Measurements from ENCODE around the gene STAT5B.

GRCh38 chr17:42243493-42243982 is 32.7 kb downstream of the STAT5B start:
- TF ChIP-seq CTCF (IDR thresholded peaks at IDR 0.05 in 2 of 3, conservative IDR thresholded peaks at IDR 0.05 in 1 of 3; ENCODE audit: borderline replicate concordance in 1 of 3, insufficient read depth in 1 of 3, low read depth in 2 of 3, low read length in 2 of 3) (no peak), MAX (IDR thresholded peaks at IDR 0.05) (no peak), POLR2AphosphoS5 (IDR thresholded peaks at IDR 0.05; ENCODE audit: low read depth, low read length) (no peak), YY1 (IDR thresholded peaks at IDR 0.05; ENCODE audit: extremely low read depth, insufficient replicate concordance, low read depth, low read length) (no peak), ZNF274 (IDR thresholded peaks at IDR 0.05; ENCODE audit: low read depth, low read length) (no peak), POLR2A (IDR thresholded peaks at IDR 0.05; ENCODE audit: borderline replicate concordance, extremely low read depth, insufficient read depth, insufficient read length) (no peak), ATF3 (IDR thresholded peaks at IDR 0.05) (no peak), SIN3A (IDR thresholded peaks at IDR 0.05; ENCODE audit: low read depth) (no peak), REST (IDR thresholded peaks at IDR 0.05; ENCODE audit: low read depth) (no peak)

Measured in HCT116 (cell line).